K562 (cell line): ENCODE measurements around the gene RNF31. TPM values are rescaled to one million over a fixed set of nuclear protein-coding genes. Genes with fewer than 3 reads are reported as not detected.

ENCODE experiments used
- polyA plus RNA-seq, 8 experiments: library from polyadenylated mRNA; depleted of rRNA in 4 of 8; stranded (reverse) in 5 of 8; unstranded in 3 of 8; fragments of >200 nt; fragmentation: Nextera tagmentation in 2 of 8; fragmentation: Illumina TruSeq in 1 of 8; extraction: Ambion mirVana in 2 of 8; extraction: Trizol in 1 of 8; gene quantifications; 2 replicates each; pipeline versions ENCODE4 v1.2.1 to v1.2.3, GENCODE V29; 2011 to 2014; ENCODE audit warnings: inconsistent platforms in 1 of 8, missing spikeins in 1 of 8
- total RNA-seq, 7 experiments: library from RNA; depleted of rRNA in 6 of 7; stranded (reverse); fragments of >200 nt in 6 of 7; fragmentation: Illumina TruSeq in 2 of 7; extraction: Trizol in 2 of 7; gene quantifications; 2 replicates each; pipeline versions ENCODE4 v1.2.1 to v1.2.3, GENCODE V29; 2011 to 2021; ENCODE audit warnings: low replicate concordance in 1 of 7
- TF ChIP-seq, protein P1 (sequence below), 2 experiments: fragments of 450-650 bp in 1 of 2; sonication (generic) in 1 of 2; formaldehyde crosslinking in 1 of 2; IDR thresholded peaks; 2 replicates each; pipeline versions ENCODE4 v1.7.1 to v1.9.0; 2016 to 2022; ENCODE audit warnings: inconsistent platforms in 1 of 2, mild to moderate bottlenecking in 1 of 2, missing genetic modification reagents in 1 of 2

Gene RNF31
- total and polyA plus RNA-seq, 9 of the 15 experiments (the other 6 are each of a cell fraction or from before 2014, with no cell fraction given), result 3.1 to 47.6 (median 19.1) TPM

DNA sequence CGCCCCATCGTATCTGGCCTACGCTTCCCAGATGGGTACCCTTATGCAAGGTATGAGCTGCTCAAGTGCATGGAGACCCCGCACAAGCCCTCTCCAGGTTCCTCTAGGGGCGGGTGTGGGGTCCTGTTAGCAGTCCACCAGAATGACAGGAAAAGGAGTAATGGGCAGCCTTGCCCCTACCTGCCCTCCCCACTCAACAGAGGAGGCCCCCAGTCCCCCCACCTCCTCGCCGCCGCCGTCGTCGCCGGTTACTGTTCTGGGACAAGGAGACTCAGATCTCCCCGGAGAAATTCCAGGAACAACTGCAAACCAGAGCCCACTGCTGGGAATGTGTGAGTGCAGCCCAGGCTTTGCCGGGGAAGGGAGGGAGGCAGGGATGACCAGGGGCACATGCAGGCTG, 30.6 kb downstream of the RNF31 start (continued):
- TF ChIP-seq, protein P1, sequence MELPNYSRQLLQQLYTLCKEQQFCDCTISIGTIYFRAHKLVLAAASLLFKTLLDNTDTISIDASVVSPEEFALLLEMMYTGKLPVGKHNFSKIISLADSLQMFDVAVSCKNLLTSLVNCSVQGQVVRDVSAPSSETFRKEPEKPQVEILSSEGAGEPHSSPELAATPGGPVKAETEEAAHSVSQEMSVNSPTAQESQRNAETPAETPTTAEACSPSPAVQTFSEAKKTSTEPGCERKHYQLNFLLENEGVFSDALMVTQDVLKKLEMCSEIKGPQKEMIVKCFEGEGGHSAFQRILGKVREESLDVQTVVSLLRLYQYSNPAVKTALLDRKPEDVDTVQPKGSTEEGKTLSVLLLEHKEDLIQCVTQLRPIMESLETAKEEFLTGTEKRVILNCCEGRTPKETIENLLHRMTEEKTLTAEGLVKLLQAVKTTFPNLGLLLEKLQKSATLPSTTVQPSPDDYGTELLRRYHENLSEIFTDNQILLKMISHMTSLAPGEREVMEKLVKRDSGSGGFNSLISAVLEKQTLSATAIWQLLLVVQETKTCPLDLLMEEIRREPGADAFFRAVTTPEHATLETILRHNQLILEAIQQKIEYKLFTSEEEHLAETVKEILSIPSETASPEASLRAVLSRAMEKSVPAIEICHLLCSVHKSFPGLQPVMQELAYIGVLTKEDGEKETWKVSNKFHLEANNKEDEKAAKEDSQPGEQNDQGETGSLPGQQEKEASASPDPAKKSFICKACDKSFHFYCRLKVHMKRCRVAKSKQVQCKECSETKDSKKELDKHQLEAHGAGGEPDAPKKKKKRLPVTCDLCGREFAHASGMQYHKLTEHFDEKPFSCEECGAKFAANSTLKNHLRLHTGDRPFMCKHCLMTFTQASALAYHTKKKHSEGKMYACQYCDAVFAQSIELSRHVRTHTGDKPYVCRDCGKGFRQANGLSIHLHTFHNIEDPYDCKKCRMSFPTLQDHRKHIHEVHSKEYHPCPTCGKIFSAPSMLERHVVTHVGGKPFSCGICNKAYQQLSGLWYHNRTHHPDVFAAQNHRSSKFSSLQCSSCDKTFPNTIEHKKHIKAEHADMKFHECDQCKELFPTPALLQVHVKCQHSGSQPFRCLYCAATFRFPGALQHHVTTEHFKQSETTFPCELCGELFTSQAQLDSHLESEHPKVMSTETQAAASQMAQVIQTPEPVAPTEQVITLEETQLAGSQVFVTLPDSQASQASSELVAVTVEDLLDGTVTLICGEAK (IDR thresholded peaks at IDR 0.05), result no peak
- TF ChIP-seq, protein P1 (CRISPR knock-in tag; IDR thresholded peaks at IDR 0.05), result no peak
